Activated T-helper 2 cell treated with anti-CD3 and anti-CD28 coated beads, Interferon-gamma antibody, Interleukin-2, Interleukin-4, amounts not matched to agents 10 μg/mL and 5 μg/mL and 100 μg/mL, durations not matched to agents 14 hours and 24 hours and 36 hours (primary cell): Measurements from ENCODE around the gene PGAM2. TPM values are rescaled to one million over a fixed set of nuclear protein-coding genes. Genes with fewer than 3 reads are reported as not detected.
A peak's percentile ranks its signal among the peaks of the same experiment; 100 is the strongest.
"Not testable (repeated sequence)": the region's sequence is repeated elsewhere in the genome, so short reads cannot be mapped to it uniquely, and the experiment has no call there.

Source experiments
- DNase-seq: peaks from one replicate; pipeline ENCODE4 v3.0.0; 2021; ENCODE audit warnings: low spot score
- H3K27ac Mint-ChIP-seq: one replicate; pipeline ENCODE4 v1.8.0; 2021; ENCODE audit warnings: mixed read lengths
- H3K27me3 Mint-ChIP-seq: one replicate; pipeline ENCODE4 v1.8.0; 2021; ENCODE audit warnings: low read depth, mixed read lengths
- H3K36me3 Mint-ChIP-seq: one replicate; pipeline ENCODE4 v1.8.0; 2021; ENCODE audit warnings: low read depth, mixed read lengths
- H3K4me1 Mint-ChIP-seq: one replicate; pipeline ENCODE4 v1.8.0; 2021; ENCODE audit warnings: low read depth, mixed read lengths
- H3K4me3 Mint-ChIP-seq: one replicate; pipeline ENCODE4 v1.8.0; 2021; ENCODE audit warnings: low read depth, mild to moderate bottlenecking, moderate library complexity, mixed read lengths
- H3K9me3 Mint-ChIP-seq: one replicate; pipeline ENCODE4 v1.8.0; 2021; ENCODE audit warnings: mixed read lengths
- intact Hi-C: fragments of 100-400 bp; cut with micrococcal nuclease; formaldehyde crosslinking; loops from one replicate; pipeline ENCODE4 v1.15.1; 2023
- total RNA-seq: library from RNA; stranded (reverse); gene quantifications from 2 replicates; pipeline ENCODE4 v1.2.3, GENCODE V29; 2022

Gene PGAM2
- total RNA-seq, 1 donor from 2014 or later: 0.73 TPM

DNA sequence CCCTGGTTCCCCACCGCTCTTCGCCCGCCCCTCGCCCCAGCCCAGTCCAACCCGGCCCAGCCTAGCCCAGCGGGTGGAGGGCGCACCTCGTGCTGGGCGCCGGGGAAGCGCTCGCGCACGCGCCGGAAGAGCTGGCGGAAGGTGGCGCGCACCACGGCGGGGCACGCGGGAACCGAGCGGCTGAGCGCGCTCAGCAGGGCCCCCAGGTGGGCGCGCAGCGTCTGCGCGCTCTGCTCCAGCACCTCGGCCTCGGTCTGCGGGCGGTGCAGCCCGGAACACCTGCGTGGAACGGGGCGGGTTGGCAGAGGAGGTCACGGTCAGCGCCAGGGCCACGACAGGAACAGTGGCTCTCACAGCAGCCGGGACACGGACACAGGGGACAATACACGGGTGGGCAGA is 24.9 kb downstream of the PGAM2 start:
- H3K9me3 Mint-ChIP-seq, intact Hi-C loops, H3K4me1 Mint-ChIP-seq, H3K27me3 Mint-ChIP-seq, H3K36me3 Mint-ChIP-seq: not testable (repeated sequence)
- Mint-ChIP-seq H3K27ac (peak overlapping the region; percentile 79), H3K4me3 (peak overlapping the region; percentile 75)
- DNase-seq: peak; percentile 61

DNA sequence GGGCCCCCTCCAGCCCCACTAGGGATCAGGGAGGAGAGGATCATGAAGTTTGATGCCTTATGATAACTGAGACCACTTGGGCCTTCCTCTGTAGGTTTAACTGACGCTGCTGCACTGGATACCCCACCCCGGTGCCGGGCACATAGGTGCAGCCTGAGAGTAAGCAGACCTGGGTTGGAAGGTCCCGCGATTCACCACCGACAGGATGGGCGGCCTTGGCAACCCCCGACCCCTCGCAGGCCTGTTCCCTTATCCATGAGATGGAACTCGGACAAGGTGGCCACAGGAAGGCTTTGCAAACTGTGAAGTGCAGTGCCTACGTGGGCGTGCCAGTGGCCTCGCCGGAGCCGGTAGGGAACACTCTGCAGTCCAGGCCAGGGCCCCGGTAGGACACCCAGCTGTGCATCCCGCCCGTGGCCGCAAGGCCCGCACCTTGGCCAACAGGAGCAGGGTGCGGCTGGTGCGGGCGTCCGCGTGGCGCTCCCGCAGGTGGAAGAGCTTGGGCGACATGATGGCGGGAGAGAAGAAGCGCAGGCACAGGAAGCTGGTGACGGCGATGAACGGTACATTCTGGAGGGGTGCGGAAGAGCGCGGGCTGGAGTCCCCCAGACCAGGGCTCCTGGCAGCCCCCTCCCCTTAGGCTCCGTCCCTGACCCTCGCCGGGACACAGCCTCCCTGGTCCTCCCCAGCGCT is 25.4 kb downstream of the PGAM2 start:
- H3K9me3 Mint-ChIP-seq, DNase-seq, H3K4me1 Mint-ChIP-seq, intact Hi-C loops, H3K36me3 Mint-ChIP-seq, H3K27me3 Mint-ChIP-seq: not testable (repeated sequence)
- Mint-ChIP-seq H3K27ac (peak overlapping the region; percentile 71), H3K4me3 (peak overlapping the region; percentile 71)

- peak overlapping the region; percentile 59 for H3K27ac Mint-ChIP-seq
- H3K4me1 Mint-ChIP-seq, H3K27me3 Mint-ChIP-seq, H3K9me3 Mint-ChIP-seq, H3K36me3 Mint-ChIP-seq, intact Hi-C loops: not testable (repeated sequence)
- H3K4me3 Mint-ChIP-seq: peak overlapping the region; percentile 22
- peak; percentile 81 for DNase-seq
These were observed 26.3 kb downstream of the PGAM2 start for GRCh38 chr7:44038961-44039558.

GRCh38 chr7:44038553-44038952 is 26.8 kb downstream of the PGAM2 start:
- H3K27ac Mint-ChIP-seq, DNase-seq, intact Hi-C loops, H3K27me3 Mint-ChIP-seq, H3K9me3 Mint-ChIP-seq, H3K4me1 Mint-ChIP-seq, H3K4me3 Mint-ChIP-seq, H3K36me3 Mint-ChIP-seq: not testable (repeated sequence)

- DNase-seq, intact Hi-C loops, H3K4me3 Mint-ChIP-seq, H3K9me3 Mint-ChIP-seq, H3K36me3 Mint-ChIP-seq, H3K27me3 Mint-ChIP-seq, H3K4me1 Mint-ChIP-seq, H3K27ac Mint-ChIP-seq: not testable (repeated sequence)
These were observed 27.4 kb downstream of the PGAM2 start for GRCh38 chr7:44037951-44038350.

DNA sequence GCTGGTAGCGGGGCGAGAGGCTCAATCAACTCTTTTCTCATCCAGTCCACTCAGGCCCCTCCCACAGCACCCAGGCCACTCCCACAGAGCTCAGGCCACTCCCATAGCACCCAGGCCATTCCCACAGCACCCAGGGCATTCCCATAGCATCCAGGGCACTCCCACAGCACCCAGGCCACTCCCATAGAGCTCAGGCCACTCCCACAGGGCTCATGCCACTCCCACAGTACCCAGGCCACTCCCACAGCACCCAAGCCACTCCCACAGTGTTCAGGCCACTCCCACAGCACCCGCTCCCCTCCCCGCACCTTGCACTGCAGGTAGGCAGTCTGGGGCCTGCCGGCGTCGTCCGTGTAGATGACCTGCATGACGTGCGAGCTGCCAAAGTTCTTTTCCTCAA is 29.0 kb downstream of the PGAM2 start:
- H3K27me3 Mint-ChIP-seq, DNase-seq, H3K27ac Mint-ChIP-seq, intact Hi-C loops, H3K9me3 Mint-ChIP-seq, H3K36me3 Mint-ChIP-seq, H3K4me3 Mint-ChIP-seq, H3K4me1 Mint-ChIP-seq: not testable (repeated sequence)

DNA sequence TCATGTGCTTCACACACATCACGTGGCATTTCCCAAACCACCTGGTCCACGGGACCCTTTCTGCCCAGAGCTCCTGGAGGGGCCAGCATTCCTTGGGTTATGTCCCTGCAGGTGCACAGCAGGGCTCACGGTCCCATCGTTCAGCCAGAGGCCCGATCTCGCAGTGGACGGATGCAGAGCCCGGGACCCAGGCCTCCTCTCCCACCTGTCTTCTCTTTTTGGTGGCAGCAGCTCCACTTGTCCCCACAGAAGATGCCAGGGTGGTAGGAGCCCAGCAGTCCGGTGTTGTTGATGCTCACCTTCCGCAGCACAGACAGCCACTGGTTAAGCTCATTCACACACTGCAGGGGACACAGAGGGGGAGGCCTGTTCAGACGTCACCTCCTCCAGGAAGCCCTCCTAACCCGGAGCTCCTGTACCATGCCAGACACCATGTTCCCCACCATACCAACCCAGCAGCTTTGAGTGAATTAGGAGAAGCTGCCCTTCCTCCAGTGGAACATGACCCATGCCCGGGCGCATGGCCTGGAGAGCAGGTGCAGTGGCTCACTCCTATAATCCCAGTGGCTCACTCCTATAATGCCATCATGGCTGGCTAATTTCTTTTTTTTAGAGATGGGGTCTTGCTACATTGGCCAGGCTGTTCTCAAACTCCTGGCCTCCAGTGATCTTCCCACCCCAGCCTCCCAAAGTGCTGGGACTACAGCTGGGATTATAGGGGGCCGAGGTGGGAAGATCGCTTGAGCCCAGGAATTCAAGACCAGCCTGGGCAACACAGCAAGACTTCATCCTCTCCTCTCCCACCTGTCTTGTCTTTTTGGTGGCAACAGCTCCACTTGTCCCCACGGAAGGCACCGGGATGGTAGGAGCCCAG is 31.2 kb downstream of the PGAM2 start:
- H3K9me3 Mint-ChIP-seq, H3K27ac Mint-ChIP-seq, intact Hi-C loops, H3K4me1 Mint-ChIP-seq, H3K36me3 Mint-ChIP-seq, H3K27me3 Mint-ChIP-seq, H3K4me3 Mint-ChIP-seq, DNase-seq: not testable (repeated sequence)

GRCh38 chr7:44032031-44032430 is 33.3 kb downstream of the PGAM2 start:
- H3K27ac Mint-ChIP-seq, H3K27me3 Mint-ChIP-seq, H3K9me3 Mint-ChIP-seq, H3K4me1 Mint-ChIP-seq, H3K4me3 Mint-ChIP-seq, intact Hi-C loops, H3K36me3 Mint-ChIP-seq, DNase-seq: not testable (repeated sequence)

DNA sequence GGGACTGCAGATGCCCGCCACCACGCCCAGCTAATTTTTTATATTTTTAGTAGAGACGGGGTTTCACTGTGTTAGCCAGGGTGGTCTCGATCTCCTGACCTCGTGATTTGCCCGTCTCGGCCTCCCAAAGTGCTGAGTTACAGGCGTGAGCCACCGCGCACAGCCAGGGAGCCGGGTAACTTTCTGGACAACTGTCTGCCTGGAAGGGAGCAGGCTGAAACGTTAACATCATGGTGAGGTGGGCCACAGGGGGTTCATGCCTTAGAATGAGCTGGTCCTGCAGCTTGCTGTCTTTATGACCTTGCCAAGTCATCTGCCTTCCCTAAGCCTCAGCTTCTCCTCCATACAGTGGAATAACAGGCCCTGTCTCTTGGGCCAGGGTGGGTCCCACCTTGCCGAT is 34.0 kb downstream of the PGAM2 start:
- not testable (repeated sequence) for DNase-seq

DNA sequence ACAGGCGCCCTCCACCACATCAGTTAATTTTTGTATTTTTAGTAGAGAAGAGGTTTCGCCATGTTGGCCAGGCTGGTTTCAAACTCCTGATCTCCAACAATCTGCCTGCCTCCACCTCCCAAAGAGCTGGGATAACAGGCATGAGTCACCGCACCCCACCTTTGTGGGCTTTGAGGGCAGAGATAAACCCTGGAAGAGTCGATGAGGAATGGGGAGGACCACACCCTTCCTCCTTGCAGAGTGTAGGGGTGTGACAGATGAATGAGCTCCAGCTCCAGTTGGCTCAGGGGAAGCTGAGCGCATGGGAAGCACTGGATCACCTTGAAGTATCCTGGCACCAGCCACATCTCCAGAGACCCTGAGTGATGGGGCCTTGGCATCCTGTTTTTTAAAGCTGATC is 35.3 kb downstream of the PGAM2 start:
- intact Hi-C loops, H3K36me3 Mint-ChIP-seq, H3K9me3 Mint-ChIP-seq: not testable (repeated sequence)

More for the DNA sequence above, 34.0 kb downstream of the PGAM2 start:
- intact Hi-C loops, H3K9me3 Mint-ChIP-seq, H3K27ac Mint-ChIP-seq, H3K27me3 Mint-ChIP-seq, H3K4me1 Mint-ChIP-seq, H3K36me3 Mint-ChIP-seq, H3K4me3 Mint-ChIP-seq: not testable (repeated sequence)

DNA sequence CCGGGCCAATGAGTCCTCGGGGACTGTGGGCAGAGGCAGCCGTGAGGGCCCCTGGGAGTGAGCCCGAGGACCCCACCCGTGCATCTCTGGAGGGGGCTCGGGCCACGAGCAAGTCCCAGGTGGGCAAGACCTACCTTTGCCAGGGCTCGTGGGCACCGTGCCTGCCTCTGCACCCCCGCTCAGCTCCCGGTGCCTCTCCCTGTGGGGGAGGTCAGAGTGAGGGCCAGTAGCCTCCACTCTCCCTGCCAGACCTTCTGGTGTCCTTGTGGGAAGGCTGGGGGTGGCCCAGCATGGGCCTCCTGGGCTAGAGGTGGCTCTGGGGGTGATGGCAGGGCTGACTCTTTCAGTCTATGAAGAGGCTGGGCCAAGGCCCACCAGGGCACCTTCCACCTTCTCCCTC is 35.9 kb downstream of the PGAM2 start:
- H3K4me3 Mint-ChIP-seq, H3K27me3 Mint-ChIP-seq, DNase-seq, intact Hi-C loops, H3K36me3 Mint-ChIP-seq, H3K27ac Mint-ChIP-seq, H3K4me1 Mint-ChIP-seq, H3K9me3 Mint-ChIP-seq: not testable (repeated sequence)

More for the DNA sequence above, 35.3 kb downstream of the PGAM2 start:
- not testable (repeated sequence) for DNase-seq, H3K27ac Mint-ChIP-seq, H3K4me1 Mint-ChIP-seq, H3K4me3 Mint-ChIP-seq, H3K27me3 Mint-ChIP-seq

- intact Hi-C loops, H3K36me3 Mint-ChIP-seq, DNase-seq, H3K9me3 Mint-ChIP-seq, H3K27me3 Mint-ChIP-seq: not testable (repeated sequence)
- peaks cover 14% of the 10 kb centered on the region for H3K4me1 Mint-ChIP-seq
- H3K4me3 Mint-ChIP-seq: peak overlapping the region; percentile 35
- peak overlapping the region; percentile 95 for H3K27ac Mint-ChIP-seq
These were observed 42.4 kb downstream of the PGAM2 start for GRCh38 chr7:44022796-44023467.

DNA sequence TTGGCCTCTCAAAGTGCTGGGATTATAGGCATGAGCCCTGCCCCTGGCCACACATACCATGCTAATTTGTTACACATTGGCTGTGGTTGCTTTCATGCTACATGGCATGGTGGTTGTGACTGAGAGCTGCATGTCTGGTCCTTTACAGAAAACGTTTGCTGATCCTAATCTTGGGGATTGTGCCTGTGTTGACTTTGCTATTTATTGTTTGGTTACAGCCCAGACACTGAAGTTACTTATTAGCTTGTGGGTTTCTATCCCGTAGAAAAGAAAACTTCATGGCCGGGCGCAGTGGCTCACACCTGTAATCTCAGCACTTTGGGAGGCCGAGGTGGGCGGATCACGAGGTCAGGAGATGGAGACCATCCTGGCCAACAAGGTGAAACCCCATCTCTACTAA is 43.3 kb downstream of the PGAM2 start:
- H3K4me3 Mint-ChIP-seq, H3K27ac Mint-ChIP-seq, H3K9me3 Mint-ChIP-seq, DNase-seq, intact Hi-C loops, H3K27me3 Mint-ChIP-seq, H3K36me3 Mint-ChIP-seq: not testable (repeated sequence)
- H3K4me1 Mint-ChIP-seq: peaks cover 14% of the 10 kb centered on the region
